H9 (cell line): Measurements from ENCODE around the gene LDLRAD4. TPM values are rescaled to one million over a fixed set of nuclear protein-coding genes. Genes with fewer than 3 reads are reported as not detected.

Experiments used
- DNase-seq: peaks from one replicate; pipeline ENCODE4 v3.0.0-alpha.2; 2017
- H2AFZ ChIP-seq: one replicate; pipeline ENCODE4 v1.6.1; 2013; ENCODE audit warnings: mild to moderate bottlenecking, low read length, control low read depth, moderate library complexity
- H2AK5ac ChIP-seq: 2 replicates; pipeline ENCODE4 v1.6.1; 2013; ENCODE audit warnings: low read length, control low read depth, mixed read lengths; ENCODE audit not compliant: insufficient read length
- H2BK120ac ChIP-seq: one replicate; pipeline ENCODE4 v1.6.1; 2013; ENCODE audit warnings: low read depth, mild to moderate bottlenecking, low read length, control low read depth, inconsistent platforms; ENCODE audit not compliant: poor library complexity, severe bottlenecking
- H2BK12ac ChIP-seq: 2 replicates; pipeline ENCODE4 v1.6.1; 2013; ENCODE audit warnings: low read length, control low read depth, mixed read lengths, low read depth; ENCODE audit not compliant: insufficient read length
- H2BK15ac ChIP-seq: 2 replicates; pipeline ENCODE4 v1.6.1; 2013; ENCODE audit warnings: low read depth, low read length, control low read depth
- H2BK20ac ChIP-seq: one replicate; pipeline ENCODE4 v1.6.1; 2013; ENCODE audit warnings: low read depth, mild to moderate bottlenecking, low read length, control low read depth, inconsistent platforms; ENCODE audit not compliant: poor library complexity, severe bottlenecking
- H2BK5ac ChIP-seq: 2 replicates; pipeline ENCODE4 v1.6.1; 2013; ENCODE audit warnings: low read length, control low read depth, mixed read lengths; ENCODE audit not compliant: insufficient read length
- H3K14ac ChIP-seq: 2 replicates; pipeline ENCODE4 v1.6.1; 2013; ENCODE audit warnings: low read length, control low read depth; ENCODE audit not compliant: insufficient read depth
- H3K18ac ChIP-seq: 2 replicates; pipeline ENCODE4 v1.6.1; 2013; ENCODE audit warnings: low read depth, mild to moderate bottlenecking, mixed read lengths, low read length, control low read depth; ENCODE audit not compliant: insufficient read length
- H3K23ac ChIP-seq: 2 replicates; pipeline ENCODE4 v1.6.1; 2013; ENCODE audit warnings: low read length, control low read depth, mixed read lengths, low read depth; ENCODE audit not compliant: insufficient read length
- H3K23me2 ChIP-seq: 2 replicates; pipeline ENCODE4 v1.6.1; 2013; ENCODE audit warnings: low read depth, mild to moderate bottlenecking, mixed read lengths, low read length, control low read depth; ENCODE audit not compliant: insufficient read length, poor library complexity, severe bottlenecking
- H3K27ac ChIP-seq: 2 replicates; pipeline ENCODE4 v1.5.1; 2013; ENCODE audit warnings: low read length, control low read depth, mixed read lengths, low read depth; ENCODE audit not compliant: insufficient read length
- H3K27me3 ChIP-seq: 2 replicates; pipeline ENCODE4 v1.6.1; 2013; ENCODE audit warnings: low read length, control low read depth, inconsistent platforms; ENCODE audit not compliant: insufficient read depth
- H3K4ac ChIP-seq: 2 replicates; pipeline ENCODE4 v1.6.1; 2013; ENCODE audit warnings: low read depth, mild to moderate bottlenecking, control low read depth, inconsistent platforms, low read length, moderate library complexity
- H3K4me1 ChIP-seq: 2 replicates; pipeline ENCODE4 v1.6.1; 2013; ENCODE audit warnings: low read length, control low read depth, inconsistent platforms; ENCODE audit not compliant: insufficient read depth
- H3K4me2 ChIP-seq: 2 replicates; pipeline ENCODE4 v1.6.1; 2013; ENCODE audit warnings: low read length, control low read depth, mixed read lengths; ENCODE audit not compliant: insufficient read length, insufficient read depth
- H3K56ac ChIP-seq: 2 replicates; pipeline ENCODE4 v1.6.1; 2013; ENCODE audit warnings: low read depth, mild to moderate bottlenecking, mixed read lengths, low read length, control low read depth; ENCODE audit not compliant: insufficient read length
- H3K79me1 ChIP-seq: 2 replicates; pipeline ENCODE4 v1.6.1; 2013; ENCODE audit warnings: low read depth, mild to moderate bottlenecking, moderate library complexity, low read length, control low read depth, inconsistent platforms; ENCODE audit not compliant: insufficient read depth, poor library complexity, severe bottlenecking
- H3K79me2 ChIP-seq: 2 replicates; pipeline ENCODE4 v1.6.1; 2013; ENCODE audit warnings: low read length, control low read depth, inconsistent platforms; ENCODE audit not compliant: insufficient read depth
- H3K9ac ChIP-seq: 2 replicates; pipeline ENCODE4 v1.6.1; 2013; ENCODE audit warnings: low read length, control low read depth, mixed read lengths; ENCODE audit not compliant: insufficient read length; ENCODE audit errors: extremely low read depth
- H3K9me3 ChIP-seq: one replicate; pipeline ENCODE4 v1.6.1; 2013; ENCODE audit warnings: low read depth, low read length, inconsistent platforms; ENCODE audit not compliant: control insufficient read depth
- H3T11ph ChIP-seq: one replicate; pipeline ENCODE4 v1.6.1; 2013; ENCODE audit warnings: mild to moderate bottlenecking, low read length, control low read depth, inconsistent platforms
- H4K20me1 ChIP-seq: one replicate; pipeline ENCODE4 v1.6.1; 2013; ENCODE audit not compliant: control insufficient read depth, insufficient read length, insufficient read depth
- H4K5ac ChIP-seq: 2 replicates; pipeline ENCODE4 v1.6.1; 2013; ENCODE audit warnings: low read depth, mild to moderate bottlenecking, mixed read lengths, low read length, control low read depth; ENCODE audit not compliant: insufficient read length
- H4K8ac ChIP-seq: replicated peaks from 2 replicates; pipeline ENCODE4 v1.6.1; 2013; ENCODE audit warnings: low read length, control low read depth, mixed read lengths, low read depth; ENCODE audit not compliant: insufficient read length
- H4K91ac ChIP-seq: 2 replicates; pipeline ENCODE4 v1.6.1; 2013; ENCODE audit warnings: low read depth, mild to moderate bottlenecking, moderate library complexity, mixed read lengths, low read length, control low read depth; ENCODE audit not compliant: insufficient read length
- H3K27ac Mint-ChIP-seq, 3 experiments: 2 replicates in 2 of 3; 3 replicates in 1 of 3; pipeline ENCODE4 v1.8.0; 2020 to 2021; ENCODE audit warnings: mixed read lengths in 3 of 3, mild to moderate bottlenecking in 1 of 3, moderate library complexity in 1 of 3
- H3K27me3 Mint-ChIP-seq: 2 replicates; pipeline ENCODE4 v1.8.0; 2021; ENCODE audit warnings: low read depth, mild to moderate bottlenecking, moderate library complexity, mixed read lengths
- H3K36me3 Mint-ChIP-seq, 3 experiments: 2 replicates in 2 of 3; 3 replicates in 1 of 3; pipeline ENCODE4 v1.8.0; 2020 to 2021; ENCODE audit warnings: low read depth in 3 of 3, mixed read lengths in 3 of 3; ENCODE audit not compliant: insufficient read depth in 1 of 3
- H3K4me1 Mint-ChIP-seq, 2 experiments: 2 replicates each; pipeline ENCODE4 v1.8.0; 2020; ENCODE audit warnings: mixed read lengths in 2 of 2
- H3K4me3 Mint-ChIP-seq, 2 experiments: 2 replicates in 1 of 2; 3 replicates in 1 of 2; pipeline ENCODE4 v1.8.0; 2020 to 2021; ENCODE audit warnings: mild to moderate bottlenecking in 2 of 2, mixed read lengths in 2 of 2, moderate library complexity in 1 of 2
- H3K9me3 Mint-ChIP-seq, 2 experiments: 2 replicates in 1 of 2; 3 replicates in 1 of 2; pipeline ENCODE4 v1.8.0; 2020; ENCODE audit warnings: mild to moderate bottlenecking in 2 of 2, mixed read lengths in 2 of 2, moderate library complexity in 1 of 2
- CTCF ChIP-seq: fragments of 200-600 bp; sonication (generic); conservative IDR thresholded peaks from 3 replicates; pipeline ENCODE4 v1.8.0; 2021; ENCODE audit warnings: antibody characterized with exemption, mild to moderate bottlenecking
- WGBS: extraction: QIAGEN DNeasy Blood & Tissue Kit; methylation state at CpG from one replicate; pipeline ENCODE4 v1.1.7; 2013; ENCODE audit warnings: missing lambda C conversion rate, low lambda C conversion rate, mixed read lengths; ENCODE audit not compliant: insufficient read length; ENCODE audit errors: extremely low coverage; 5-methylcytosine and 5-hydroxymethylcytosine counted together
- total RNA-seq: library from RNA; stranded (reverse); gene quantifications from 2 replicates; pipeline ENCODE4 v1.2.1, GENCODE V29; 2021

The LDLRAD4 gene
- total RNA-seq, 1 experiment from 2014 or later: 3.9 TPM

GRCh38 chr18:13336841-13337240 lies 118.3 kb downstream of the LDLRAD4 start:
- no peaks in the 10 kb centered on the region for H4K20me1 ChIP-seq
- no peak overlapping the region for H2BK12ac ChIP-seq
- H3K9me3 ChIP-seq: no peaks in the 10 kb centered on the region
- no peak overlapping the region for H3K27ac ChIP-seq
- peaks cover 2 to 8% (median 4%) of the 10 kb centered on the region in 3 experiments; a peak in 5 of 7 replicates for H3K36me3 Mint-ChIP-seq
- H2BK15ac ChIP-seq: no peak overlapping the region
- no peak overlapping the region for H3K23ac ChIP-seq
- H3K4ac ChIP-seq: no peak overlapping the region
- no peak overlapping the region for H4K91ac ChIP-seq
- H3K9me3 Mint-ChIP-seq: peaks cover 9 to 24% of the 10 kb centered on the region in 2 experiments; a peak in 4 of 5 replicates
- no peak for TF ChIP-seq CTCF
- H3T11ph ChIP-seq: no peak overlapping the region
- no peaks in the 10 kb centered on the region for H3K27me3 ChIP-seq
- H3K4me1 ChIP-seq: no peaks in the 10 kb centered on the region
- no peak overlapping the region for H2BK120ac ChIP-seq
- H3K56ac ChIP-seq: no peak overlapping the region
- no peak overlapping the region for H2BK5ac ChIP-seq
- no peaks in the 10 kb centered on the region; the same call in 1 of the 2 replicates for H3K27me3 Mint-ChIP-seq
- H4K8ac ChIP-seq: no peak overlapping the region
- no peak overlapping the region for H2BK20ac ChIP-seq
- H3K9ac ChIP-seq: no peak overlapping the region
- no peak overlapping the region for H2AK5ac ChIP-seq
- H3K23me2 ChIP-seq: no peaks in the 10 kb centered on the region
- H3K4me1 Mint-ChIP-seq: peaks cover 5 to 13% of the 10 kb centered on the region in 2 experiments
- H3K18ac ChIP-seq: no peak overlapping the region
- H4K5ac ChIP-seq: no peak overlapping the region
- H3K4me3 Mint-ChIP-seq: no peak overlapping the region
- H3K27ac Mint-ChIP-seq: no peak overlapping the region
- no peak overlapping the region for H2AFZ ChIP-seq
- no peak for DNase-seq
- no peaks in the 10 kb centered on the region for H3K79me2 ChIP-seq
- WGBS: no CpG with 5 or more reads among the region's 4 CpGs
- no peak overlapping the region for H3K14ac ChIP-seq
- no peak overlapping the region for H3K4me2 ChIP-seq
- H3K79me1 ChIP-seq: no peaks in the 10 kb centered on the region
